ENCODE results near the gene CCDC150.

DNA sequence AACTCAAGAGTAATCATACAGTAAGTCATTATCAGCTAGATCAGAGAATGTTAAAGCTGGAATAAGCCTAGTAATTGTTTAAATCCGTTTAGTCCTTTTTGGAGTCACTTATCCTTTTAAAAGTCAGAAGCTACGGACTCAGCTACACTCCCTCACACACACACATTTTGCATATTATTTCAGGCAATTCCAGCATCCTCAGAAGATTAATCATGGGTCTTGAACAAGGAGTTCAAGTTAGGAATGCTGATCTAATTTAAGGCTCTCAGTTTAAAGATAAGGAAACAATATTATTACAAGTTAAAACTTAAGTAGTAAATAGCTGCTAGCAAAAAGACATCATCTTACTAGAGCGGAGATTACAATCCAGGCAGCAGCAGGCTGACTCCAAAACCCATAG is 85.7 kb downstream of the CCDC150 start:
- TF ChIP-seq SIN3A (IDR thresholded peaks at IDR 0.05; ENCODE audit: borderline replicate concordance, insufficient read depth, low read length) (no peak), POLR2AphosphoS5 (IDR thresholded peaks at IDR 0.05; ENCODE audit: low read depth, low read length) (no peak), FOXP2 (optimal IDR thresholded peaks at IDR 0.05; ENCODE audit: borderline replicate concordance, extremely low read depth, extremely low read length, insufficient read depth) (no peak), TAF1 (IDR thresholded peaks at IDR 0.05; ENCODE audit: borderline replicate concordance, insufficient read depth, low read length) (no peak), REST (IDR thresholded peaks at IDR 0.05; ENCODE audit: insufficient read depth in 1 of 2, low read depth in 2 of 2, low read length in 2 of 2) (no peak)

Measured in PFSK-1 (cell line).